Ovary (tissue), 9 donors: ENCODE measurements around the gene PMEPA1. TPM values are rescaled to one million over a fixed set of nuclear protein-coding genes. Genes with fewer than 3 reads are reported as not detected.

Source experiments
- DNase-seq, 5 donors: peaks; one replicate each; pipeline ENCODE4 v3.0.0-alpha.2; 2019 to 2020
- H3K27ac ChIP-seq, 2 donors: fragments of 200-600 bp; one replicate each; pipeline versions ENCODE4 v1.5.1 to v1.8.0; 2019 to 2022
- H3K27me3 ChIP-seq: fragments of 200-600 bp; one replicate; pipeline ENCODE4 v1.8.0; 2022
- H3K36me3 ChIP-seq: fragments of 200-600 bp; sonication (generic); one replicate; pipeline ENCODE4 v1.5.1; 2019
- H3K4me1 ChIP-seq: one replicate; pipeline ENCODE4 v1.8.1; 2013; ENCODE audit warnings: mild to moderate bottlenecking, moderate library complexity; ENCODE audit not compliant: insufficient read depth
- H3K4me3 ChIP-seq: fragments of 200-600 bp; sonication (generic); one replicate; pipeline ENCODE4 v1.5.1; 2017
- H3K9me3 ChIP-seq, 2 donors: fragments of 200-600 bp in 1 of 2; sonication (generic) in 1 of 2; one replicate each; pipeline versions ENCODE4 v1.5.1 to v1.8.1; 2013 to 2019; ENCODE audit warnings: mild to moderate bottlenecking in 1 of 2, moderate library complexity in 1 of 2
- CTCF ChIP-seq, 3 donors: fragments of 450-650 bp in 2 of 3; fragments of 200-600 bp in 1 of 3; IDR thresholded peaks; one replicate each; pipeline versions ENCODE4 v1.5.1 to v1.8.0; 2016 to 2022; ENCODE audit warnings: antibody characterized with exemption in 3 of 3, mild to moderate bottlenecking in 1 of 3
- EP300 ChIP-seq: sonication (generic); formaldehyde crosslinking; IDR thresholded peaks from one replicate; pipeline ENCODE4 v1.6.1; 2017; ENCODE audit warnings: antibody characterized with exemption
- POLR2A ChIP-seq: fragments of 450-650 bp; IDR thresholded peaks from one replicate; pipeline ENCODE4 v1.6.1; 2017; ENCODE audit warnings: antibody characterized with exemption, mild to moderate bottlenecking, moderate library complexity
- WGBS, 3 donors: extraction: QIAGEN DNeasy Blood & Tissue Kit in 1 of 3; methylation state at CpG; one replicate each; pipeline versions ENCODE4 v1.1.5 to v1.1.7; 2013 to 2017; 5-methylcytosine and 5-hydroxymethylcytosine counted together
- intact Hi-C, 4 donors: fragments of 100-400 bp; cut with DNase I; formaldehyde crosslinking; loops; one replicate each; pipeline versions ENCODE4 v1.11.0 to v1.15.1; 2022 to 2023
- polyA plus RNA-seq, 2 donors: library from polyadenylated mRNA; stranded (reverse); fragments of 200-250 nt in 1 of 2; fragments of 350-450 nt in 1 of 2; fragmentation: Illumina TruSeq in 1 of 2; extraction: RNeasy Lipid Tissue Mini Kit (QIAGEN cat#74804) in 1 of 2; gene quantifications; one replicate each; pipeline ENCODE4 v1.2.3, GENCODE V29; 2013 to 2014
- total RNA-seq, 7 donors: library from RNA; depleted of rRNA in 2 of 7; stranded (reverse); fragments of >200 nt in 2 of 7; fragmentation: NEBNext Ultra II Directional in 3 of 7; extraction: Animal tissue kit (Norgen Biotek cat#: 25700) in 3 of 7; gene quantifications; one replicate each; pipeline versions ENCODE4 v1.1.0 to v1.2.4, GENCODE V29; 2016 to 2023
- donor health status: DM: no; HTN: no; CAD: no; lungs with moderate emphysema.
- donor health status: DM: no; HTN: no; CAD: no.
- donor health status: Bipolar disorder and iron deficiency.
- donor health status: DM: yes; HTN: yes; CAD: no.
- donor health status: DM: no; HTN: no; CAD: no.
- donor health status: DM: yes; HTN: yes; CAD: no.

PMEPA1 gene
- total and polyA plus RNA-seq, 9 donors, result 2.7 to 73.4 (median 17.6) TPM

DNA sequence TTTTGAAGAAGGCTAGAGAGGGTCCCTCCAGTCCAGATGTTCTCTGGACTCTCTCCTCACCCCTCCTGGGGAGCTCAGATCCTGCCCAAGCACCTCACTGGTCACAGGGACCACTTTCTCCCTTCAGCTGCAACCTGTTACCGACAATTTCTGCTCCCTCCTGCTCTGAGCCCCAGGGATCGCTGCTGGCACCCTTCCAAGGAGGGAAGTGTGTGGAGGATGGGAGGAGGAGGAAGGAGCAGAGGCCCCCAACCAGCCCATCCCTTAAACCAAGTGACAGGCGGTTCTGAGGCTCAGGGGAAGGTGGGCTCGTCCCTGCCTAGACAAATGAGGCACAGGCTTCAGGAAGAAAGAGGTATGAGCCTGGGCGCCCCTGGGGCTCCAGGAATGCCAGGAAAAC is 13.9 kb downstream of the PMEPA1 start:
- no peaks in the 10 kb centered on the region for H3K9me3 ChIP-seq
- H3K4me3 ChIP-seq, result no peak overlapping the region
- 68 to 73% (median 70%) methylated on average over 5 of the region's 5 CpGs for WGBS, 3 donors
- peaks cover 11% of the 10 kb centered on the region for H3K4me1 ChIP-seq
- no peaks in the 10 kb centered on the region for H3K27me3 ChIP-seq
- intact Hi-C loops, result no loop called here
- no peaks in the 10 kb centered on the region for H3K36me3 ChIP-seq
- TF ChIP-seq POLR2A, result no peak
- no peak for TF ChIP-seq CTCF (IDR thresholded peaks at IDR 0.05)
- TF ChIP-seq EP300, result no peak
- no peak for DNase-seq
- no peak overlapping the region for H3K27ac ChIP-seq

DNA sequence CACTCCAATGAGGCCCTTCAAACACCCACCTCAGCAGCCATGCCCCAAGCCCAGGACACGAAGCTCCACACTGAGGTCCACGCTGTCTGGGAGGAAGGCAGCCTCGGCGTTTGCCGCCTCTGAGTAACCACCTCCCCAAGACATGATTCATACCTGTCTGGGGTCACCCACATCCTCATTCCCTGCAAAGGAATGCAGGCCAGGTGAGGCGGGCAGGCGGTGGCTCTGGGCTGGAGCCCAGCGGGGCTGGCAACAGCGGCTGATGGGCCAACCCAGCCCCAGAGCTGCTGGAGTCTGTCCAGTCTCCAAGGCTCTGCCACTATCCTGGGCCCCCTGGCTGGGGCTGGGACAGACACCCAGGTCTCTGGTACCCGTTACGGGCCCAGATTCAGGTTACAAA is 14.8 kb downstream of the PMEPA1 start:
- Histone ChIP-seq H3K36me3 (no peaks in the 10 kb centered on the region), H3K4me3 (no peak overlapping the region), H3K27ac (no peak overlapping the region), H3K9me3 (no peaks in the 10 kb centered on the region), H3K27me3 (no peaks in the 10 kb centered on the region), H3K4me1 (peaks cover 12% of the 10 kb centered on the region)
- DNase-seq, result no peak
- intact Hi-C loops, result no loop called here
- 89 to 95% (median 93%) methylated on average over 10 to 11 of the region's 11 CpGs for WGBS, 3 donors
- TF ChIP-seq CTCF (IDR thresholded peaks at IDR 0.05) (no peak), POLR2A (no peak), EP300 (no peak)

DNA sequence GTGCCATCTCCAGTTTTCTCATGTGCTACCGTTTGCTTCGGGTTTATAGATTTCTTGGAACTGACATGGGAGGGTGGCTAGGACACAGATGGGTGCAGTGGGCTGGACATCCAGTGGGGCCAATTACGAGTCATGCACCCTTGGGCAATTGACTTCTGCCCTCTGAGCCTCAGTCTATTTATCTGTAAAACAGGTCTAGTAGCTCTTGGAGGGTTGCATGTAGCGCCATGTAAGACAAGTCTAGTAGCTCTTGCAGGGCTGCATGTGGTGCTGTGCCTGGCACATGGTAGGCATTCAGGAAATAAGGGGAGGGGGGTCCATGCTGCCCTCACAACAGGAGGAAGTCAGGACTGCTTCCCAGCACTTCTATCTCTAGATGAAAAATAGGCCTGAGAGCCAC is 15.3 kb downstream of the PMEPA1 start:
- Histone ChIP-seq H3K4me3 (no peak overlapping the region), H3K27ac (no peak overlapping the region), H3K27me3 (no peaks in the 10 kb centered on the region), H3K4me1 (peaks cover 15% of the 10 kb centered on the region), H3K36me3 (no peaks in the 10 kb centered on the region), H3K9me3 (no peaks in the 10 kb centered on the region)
- TF ChIP-seq POLR2A, result no peak
- 87 to 96% (median 91%) methylated on average over 4 of the region's 4 CpGs for whole genome bisulfite sequencing, 3 donors
- intact Hi-C loops, result no loop called here
- no peak for DNase-seq

DNA sequence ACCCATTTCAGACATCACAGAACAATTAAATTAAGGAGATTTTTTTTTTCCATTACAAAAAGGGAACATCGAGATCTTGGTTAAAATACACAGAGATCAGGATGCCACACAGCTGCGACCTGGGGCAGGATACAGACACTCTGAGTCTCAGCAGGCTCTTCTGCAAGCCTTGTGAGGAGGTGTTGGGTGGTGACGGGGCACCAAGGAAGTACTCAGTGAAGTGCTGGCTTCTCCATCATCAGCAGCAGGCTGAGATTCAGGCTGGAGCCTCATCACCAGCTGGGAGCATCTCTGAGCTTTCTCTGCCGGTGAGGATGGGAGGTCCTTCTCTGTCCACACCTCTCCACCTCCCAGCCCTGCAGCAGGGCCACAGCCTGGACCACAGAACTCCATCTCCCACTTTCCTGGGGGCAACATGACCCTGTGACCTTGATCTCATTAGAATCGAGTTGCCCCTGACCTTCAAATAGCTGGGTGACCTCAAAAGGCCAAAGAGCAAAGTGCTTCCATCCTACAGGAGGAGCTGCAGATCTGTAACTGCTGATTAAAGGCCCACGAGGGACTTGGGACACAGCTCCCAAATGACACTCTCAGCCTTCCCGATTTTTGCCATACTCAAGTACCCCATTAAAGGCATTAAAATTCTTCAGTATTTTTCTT is 16.0 kb downstream of the PMEPA1 start:
- H3K4me1 ChIP-seq, result peaks cover 18% of the 10 kb centered on the region
- no peak overlapping the region for H3K27ac ChIP-seq
- intact Hi-C loops, result no loop called here

More for the DNA sequence above, 16.0 kb downstream of the PMEPA1 start:
- Histone ChIP-seq H3K36me3 (no peaks in the 10 kb centered on the region), H3K27me3 (no peaks in the 10 kb centered on the region), H3K9me3 (no peaks in the 10 kb centered on the region), H3K4me3 (no peak overlapping the region)
- WGBS, 3 donors, result 57 to 63% (median 60%) methylated on average over 7 of the region's 7 CpGs
- TF ChIP-seq EP300, result no peak
- no peak for TF ChIP-seq POLR2A
- no peak for TF ChIP-seq CTCF (IDR thresholded peaks at IDR 0.05)
- DNase-seq, result no peak
